SKM-1 (cell line): ENCODE measurements around the gene BARX1.

Source experiments
- DNase-seq: peaks from one replicate; lab custom pipeline; 2025; ENCODE audit not compliant: unreplicated experiment; lab: John Stamatoyannopoulos, UW

BARX1 gene

DNA sequence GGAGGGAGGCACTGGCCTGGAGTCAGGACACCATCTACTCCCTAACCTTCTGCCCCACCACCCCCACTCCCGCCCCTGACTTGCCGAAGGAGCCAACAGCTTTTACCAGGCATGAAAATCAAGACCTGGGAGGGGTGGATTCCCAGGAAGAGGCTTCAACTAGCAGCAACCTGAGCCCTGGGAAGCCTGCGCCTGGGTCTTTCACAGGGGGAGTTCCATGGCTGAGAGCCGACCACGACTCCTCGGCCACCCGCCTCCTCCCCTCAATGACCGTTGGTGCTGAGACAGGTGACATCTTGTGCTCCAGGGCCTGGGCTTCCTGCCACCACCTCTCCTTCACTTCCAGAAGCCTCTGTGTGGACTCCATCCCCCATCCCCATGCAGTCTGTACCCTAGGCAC is 37.1 kb downstream of the BARX1 start:
- no peak for DNase-seq

DNA sequence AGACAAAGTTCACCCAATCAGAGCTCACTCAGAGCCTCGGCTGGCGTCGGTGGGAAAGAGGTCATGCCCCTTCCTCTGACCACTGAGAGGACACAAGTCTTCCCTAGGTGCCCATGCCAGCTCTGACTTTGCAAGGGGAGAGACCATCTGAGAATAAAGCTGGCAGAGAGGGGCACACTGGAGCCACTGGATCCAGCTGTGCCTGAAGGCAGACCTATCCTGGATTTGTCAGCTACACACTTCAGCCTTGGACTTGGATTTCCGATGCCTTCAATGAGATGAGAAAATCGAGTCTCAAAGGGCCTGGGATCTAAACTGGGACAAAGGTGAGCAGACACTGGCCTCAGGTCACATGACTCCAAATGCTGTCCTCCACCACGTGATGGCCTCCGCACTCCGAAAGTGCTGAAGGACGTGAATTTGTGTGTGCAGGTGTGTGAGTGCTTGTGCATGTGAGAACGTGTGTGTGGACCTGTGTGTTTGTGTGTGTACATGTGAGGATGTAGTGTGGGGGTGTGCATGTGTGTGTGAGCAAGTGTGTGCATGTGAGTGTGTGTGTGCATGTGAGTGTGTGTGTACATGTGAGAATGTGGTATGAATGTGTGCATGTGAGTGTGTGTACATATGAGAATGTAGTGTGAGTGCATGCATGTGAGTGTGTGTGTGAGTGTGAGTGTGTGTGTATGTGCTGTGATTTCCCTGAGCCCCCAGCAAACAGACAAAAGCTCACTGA is 37.9 kb downstream of the BARX1 start:
- DNase-seq = no peak

DNA sequence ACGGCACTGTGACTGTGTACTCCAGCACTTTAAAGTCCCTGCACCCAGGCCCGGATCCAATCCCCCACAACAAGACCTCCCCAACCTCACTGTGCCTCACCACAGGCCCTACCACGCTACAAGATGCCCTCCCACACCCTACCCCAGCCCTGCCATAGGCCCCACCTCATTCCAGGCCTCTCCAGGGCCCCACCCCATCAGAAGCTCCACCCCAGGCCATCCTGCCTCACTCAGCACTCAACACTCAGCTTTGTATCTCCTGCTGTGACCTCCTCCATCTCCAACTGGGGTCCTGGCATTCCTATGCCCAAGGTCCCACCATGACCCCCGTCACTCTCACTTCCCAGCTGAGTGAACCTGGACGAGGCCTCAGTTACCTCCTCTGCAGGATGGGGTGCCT is 38.8 kb downstream of the BARX1 start:
- no peak for DNase-seq

DNA sequence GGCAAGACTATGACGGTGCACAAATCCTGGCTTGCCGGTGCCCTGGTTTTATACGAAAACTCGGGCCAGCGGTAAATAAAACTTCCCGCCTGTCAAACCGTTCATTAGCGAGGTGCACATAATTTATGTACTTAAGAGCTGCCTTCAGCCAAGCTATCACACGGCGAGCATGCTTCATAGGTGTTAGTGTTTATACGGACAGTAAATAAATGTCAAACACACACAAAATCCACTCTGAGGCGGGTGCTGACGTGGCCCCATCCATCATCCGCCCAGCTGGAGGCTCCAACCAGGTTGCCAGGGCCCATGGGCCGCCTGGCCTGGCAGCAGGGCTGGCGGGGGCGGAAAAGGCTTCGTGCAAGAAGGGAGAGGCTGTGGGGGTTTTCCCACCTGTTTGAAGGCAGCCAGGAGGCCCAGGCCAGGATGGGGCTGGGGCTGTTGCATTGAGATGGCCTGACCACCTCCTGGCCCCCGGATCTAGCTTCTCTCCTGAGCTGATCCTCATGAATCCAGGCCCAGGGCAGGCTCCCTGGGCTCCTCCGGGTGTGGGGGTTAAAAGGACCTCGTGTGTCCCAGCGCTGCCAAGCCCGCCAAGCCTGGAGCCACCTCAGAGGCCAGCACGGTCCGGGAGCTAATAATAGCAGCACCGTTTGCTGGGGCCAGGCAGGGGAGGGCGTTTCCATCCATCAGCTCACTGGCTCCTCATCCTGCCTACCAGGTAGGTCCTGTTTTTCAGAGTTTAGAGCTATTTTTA is 43.2 kb downstream of the BARX1 start:
- no peak for DNase-seq

DNA sequence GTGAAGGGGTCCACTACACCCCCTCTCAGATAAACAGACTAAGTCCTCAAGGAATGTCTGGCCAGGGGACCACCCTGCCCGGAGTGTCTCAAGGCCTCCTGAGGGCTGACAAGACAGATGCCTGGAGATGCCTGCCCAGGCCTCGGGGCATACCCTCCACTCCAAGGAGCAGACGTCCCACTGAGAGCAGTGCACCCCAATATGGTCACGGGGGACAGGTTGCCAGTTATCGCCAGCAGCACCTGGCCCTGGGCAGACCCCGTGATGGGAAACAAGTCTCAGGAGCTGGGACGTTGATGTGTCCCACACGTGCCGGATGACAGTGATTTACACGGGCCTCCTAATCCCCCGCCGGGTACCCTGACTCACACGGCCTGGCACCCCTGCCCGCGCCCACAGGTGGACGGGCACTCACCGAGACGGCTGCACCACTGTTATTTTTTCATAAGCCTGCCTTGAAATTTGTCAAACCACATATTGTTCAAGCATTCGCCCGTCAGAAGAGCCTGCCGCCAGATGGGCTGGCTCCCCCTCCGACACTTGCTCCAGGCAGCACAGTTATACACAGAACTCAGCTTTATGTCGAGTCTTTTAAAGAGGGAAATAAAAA is 43.9 kb downstream of the BARX1 start:
- no peak for DNase-seq

DNA sequence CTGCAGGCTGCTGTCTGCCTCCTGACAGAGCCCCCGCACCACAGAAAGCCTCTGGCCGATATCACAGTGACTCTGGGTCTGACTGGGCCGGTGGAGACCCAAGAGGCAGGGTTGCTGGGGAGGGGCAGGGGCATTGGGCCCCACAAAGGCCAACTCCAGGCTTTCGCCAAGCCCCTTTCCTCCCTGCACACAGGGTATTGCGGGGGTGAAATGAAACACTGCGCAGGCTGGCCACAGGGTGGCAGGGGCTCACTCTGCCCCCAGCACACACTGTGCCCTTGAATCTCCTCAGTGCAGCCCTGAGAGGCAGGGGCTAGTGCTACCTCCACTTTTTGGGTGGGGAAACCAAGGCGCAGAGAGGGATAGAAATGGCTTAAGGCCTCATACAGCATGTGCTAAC is 44.6 kb downstream of the BARX1 start:
- no peak for DNase-seq

DNA sequence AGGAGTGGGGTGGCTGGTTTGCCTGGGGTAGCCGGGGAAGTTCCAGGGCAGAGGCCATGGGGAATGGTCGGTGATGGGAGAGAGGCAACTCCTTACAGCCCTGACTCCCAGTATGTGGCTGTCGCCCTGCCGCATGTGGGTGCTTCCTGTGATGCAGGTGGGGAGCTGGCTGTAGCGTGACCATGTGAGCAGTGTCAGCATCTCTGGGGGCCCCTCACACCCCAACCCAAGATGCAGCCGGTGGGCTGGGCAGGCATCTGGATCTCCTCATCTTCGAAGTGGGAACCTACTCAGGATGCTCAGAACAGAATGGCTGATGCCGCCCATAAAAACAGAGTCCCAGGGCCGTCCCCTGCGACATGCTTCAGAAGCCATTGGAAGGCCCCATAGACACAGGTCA is 45.0 kb downstream of the BARX1 start:
- no peak for DNase-seq

DNA sequence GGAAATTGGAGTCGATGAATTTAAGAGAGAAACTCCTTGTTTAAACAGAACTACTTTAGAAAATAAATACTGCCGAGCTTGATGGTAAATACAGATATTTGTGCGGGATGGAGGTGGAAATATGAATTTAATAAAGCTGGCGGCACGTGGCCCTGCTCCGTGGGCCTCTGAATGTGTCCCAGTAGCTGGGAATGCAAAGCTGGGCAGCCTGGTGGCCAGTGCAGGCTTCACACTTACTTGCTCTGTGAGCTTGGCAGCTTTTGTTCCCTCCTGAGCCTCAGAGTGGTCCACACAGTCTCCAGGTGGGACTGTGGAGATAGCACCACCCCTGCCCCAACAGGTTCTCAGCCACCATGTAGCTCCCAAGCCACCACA is 45.9 kb downstream of the BARX1 start:
- no peak for DNase-seq

DNA sequence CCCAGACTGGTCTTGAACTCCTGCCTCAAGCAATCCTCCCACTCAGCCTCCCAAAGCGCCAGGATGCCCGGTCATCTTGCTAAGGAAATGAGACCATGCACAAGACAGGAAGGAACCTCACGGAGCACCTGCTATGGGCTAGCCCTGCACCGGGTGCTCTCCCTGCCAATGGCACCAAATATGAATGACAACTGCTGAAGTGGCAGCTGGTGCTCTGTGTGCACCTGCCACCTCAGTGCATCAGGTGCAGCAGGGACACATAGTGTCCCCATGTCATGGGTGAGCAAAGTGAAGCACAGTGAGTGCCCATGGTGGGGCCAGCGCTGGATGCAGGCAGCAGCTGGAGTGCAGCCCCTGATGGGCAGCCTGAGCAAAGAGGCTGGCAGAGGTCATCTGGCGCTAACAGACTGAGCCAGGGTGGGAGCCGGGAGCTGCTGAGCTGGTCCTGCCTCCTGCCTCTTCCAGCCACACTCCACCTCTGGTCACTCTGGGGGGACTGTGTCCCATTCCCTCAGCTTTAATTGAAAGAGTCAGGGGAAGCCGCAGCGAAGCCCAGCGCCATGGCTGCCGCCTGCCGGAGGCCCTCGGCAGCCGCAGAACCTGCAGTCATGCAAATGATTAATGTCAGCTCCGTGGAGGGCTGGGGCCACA is 46.4 kb downstream of the BARX1 start:
- DNase-seq = no peak

DNA sequence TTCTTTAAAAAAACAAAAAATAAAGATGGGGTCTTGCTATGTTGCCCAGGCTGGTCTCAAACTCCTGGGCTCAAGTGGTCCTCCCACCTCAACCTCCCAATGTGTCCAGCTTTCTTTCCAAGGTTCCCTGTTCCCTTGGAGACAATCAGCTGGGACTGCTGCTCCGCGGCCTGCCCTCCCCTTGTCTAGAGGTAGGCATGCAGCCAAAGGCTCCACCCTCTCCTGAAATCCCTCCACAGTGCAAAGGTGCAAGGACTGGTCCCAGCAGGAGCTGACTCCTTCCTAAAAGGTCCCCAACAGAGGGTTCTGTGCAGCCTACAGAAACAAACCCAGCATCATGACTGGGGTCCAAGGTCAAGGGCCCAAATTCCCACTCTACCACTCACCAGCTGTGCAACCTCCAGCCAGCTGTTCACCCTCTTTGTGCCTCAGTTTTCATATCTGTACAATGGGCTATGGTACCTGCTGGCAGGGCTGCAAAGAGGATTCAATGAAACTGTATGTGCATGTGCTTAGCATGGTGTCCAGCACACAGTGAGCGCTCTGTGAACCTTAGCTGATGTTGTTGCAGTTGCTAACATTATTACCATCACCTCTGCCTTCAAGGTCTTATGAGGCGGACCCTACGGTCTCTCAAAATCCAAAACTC is 47.5 kb downstream of the BARX1 start:
- no peak for DNase-seq

DNA sequence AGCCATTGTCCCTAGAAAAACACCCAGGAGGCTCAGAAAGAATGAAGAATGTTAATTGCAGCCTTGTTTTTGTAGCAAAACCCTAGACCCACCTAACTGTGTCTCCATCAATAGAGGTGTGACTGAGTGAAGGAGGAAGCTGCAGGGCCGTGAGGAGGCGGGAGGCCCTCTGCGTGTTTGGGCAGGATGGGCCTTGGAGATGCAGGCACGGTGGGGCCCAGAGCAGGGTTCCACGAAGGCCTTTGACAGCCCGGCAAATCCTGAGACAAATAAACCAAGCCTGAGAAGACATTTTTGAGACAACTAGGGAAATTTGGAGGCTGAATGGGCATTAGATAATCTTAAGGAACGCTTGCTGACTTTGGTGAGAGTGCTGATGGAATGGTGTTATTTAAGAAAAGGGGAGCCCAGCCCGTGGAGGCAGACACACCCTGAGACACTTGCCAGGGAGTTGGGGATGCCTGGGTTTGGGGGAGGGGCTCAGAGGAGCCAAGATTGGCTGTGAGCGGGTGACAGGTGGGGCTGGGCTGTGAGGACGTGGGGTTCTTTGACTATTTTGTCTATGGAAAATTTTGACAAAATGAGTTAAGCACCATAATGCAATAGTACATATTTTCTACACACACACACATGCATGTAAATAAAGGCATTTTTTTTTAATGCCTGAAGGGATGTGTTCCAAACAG is 48.8 kb downstream of the BARX1 start:
- no peak for DNase-seq

DNA sequence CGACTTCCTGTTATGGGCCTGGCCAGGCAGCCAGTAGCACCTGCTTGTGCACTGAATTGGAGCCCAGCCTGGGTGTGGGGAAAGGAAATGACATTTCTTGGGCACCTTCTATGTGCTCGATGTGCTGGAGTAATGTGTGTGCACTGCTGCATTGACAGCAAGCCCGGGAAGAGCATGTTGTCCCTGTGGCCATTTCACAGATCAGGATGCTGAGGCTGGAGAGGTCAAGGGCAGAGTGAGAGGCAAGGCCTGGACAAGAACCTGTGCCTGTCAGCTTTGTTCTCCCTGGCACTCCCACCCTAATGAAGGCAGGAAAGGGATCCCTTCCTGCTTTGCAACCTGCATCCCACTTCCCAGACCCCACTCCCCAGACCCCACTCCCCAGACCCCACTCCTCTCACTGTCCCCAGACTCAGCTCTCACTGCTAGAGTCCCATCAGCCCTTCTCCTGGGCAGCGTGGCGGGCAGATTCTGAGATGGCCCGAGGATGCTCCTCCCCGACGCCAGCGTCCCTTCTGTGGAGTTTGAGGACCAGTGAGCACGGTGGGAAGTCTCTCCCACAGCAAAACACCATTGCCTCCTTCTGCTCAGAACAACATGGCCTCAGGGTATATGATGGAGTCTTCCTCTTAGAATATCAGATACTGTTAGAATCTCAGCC is 49.6 kb downstream of the BARX1 start:
- no peak for DNase-seq

DNA sequence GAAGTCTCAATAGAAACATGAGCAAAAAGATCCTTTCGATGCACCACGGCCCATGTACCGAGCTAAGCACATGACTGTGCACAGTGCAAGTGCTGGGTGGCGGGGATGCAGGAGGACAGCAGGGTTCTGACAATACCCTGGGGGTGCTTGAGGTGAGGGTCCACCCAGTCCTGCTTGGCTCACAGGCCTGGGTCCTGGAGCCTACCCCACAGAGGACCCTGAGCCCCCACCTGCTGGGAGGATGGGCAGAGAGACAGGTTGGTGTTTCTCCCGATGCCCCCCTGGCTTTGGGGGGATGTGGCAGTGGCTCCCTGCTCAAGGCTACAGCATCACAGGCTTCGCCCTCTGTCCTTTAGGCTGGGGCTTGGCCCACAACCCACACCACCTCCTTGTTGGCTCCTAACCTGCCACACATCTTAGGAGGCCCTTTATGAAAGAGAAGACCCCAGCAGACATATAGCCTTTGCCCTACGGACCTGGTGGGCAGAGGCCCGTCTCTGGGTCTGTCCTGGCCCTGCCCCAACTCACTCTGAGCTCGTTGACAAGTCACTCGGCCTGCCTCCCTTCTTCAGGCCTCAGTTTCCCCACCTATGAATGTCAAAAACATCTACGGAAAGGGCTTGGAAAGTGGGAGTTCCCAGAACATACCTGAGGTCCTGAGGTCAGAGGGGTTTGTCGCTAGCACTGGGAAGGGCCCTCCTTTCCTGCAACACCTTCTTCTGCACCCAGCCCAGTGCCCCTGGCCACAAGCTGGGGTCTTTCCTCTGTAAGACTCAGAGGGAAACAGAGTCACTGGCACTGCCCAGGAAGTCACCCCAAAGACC is 50.3 kb downstream of the BARX1 start:
- no peak for DNase-seq

DNA sequence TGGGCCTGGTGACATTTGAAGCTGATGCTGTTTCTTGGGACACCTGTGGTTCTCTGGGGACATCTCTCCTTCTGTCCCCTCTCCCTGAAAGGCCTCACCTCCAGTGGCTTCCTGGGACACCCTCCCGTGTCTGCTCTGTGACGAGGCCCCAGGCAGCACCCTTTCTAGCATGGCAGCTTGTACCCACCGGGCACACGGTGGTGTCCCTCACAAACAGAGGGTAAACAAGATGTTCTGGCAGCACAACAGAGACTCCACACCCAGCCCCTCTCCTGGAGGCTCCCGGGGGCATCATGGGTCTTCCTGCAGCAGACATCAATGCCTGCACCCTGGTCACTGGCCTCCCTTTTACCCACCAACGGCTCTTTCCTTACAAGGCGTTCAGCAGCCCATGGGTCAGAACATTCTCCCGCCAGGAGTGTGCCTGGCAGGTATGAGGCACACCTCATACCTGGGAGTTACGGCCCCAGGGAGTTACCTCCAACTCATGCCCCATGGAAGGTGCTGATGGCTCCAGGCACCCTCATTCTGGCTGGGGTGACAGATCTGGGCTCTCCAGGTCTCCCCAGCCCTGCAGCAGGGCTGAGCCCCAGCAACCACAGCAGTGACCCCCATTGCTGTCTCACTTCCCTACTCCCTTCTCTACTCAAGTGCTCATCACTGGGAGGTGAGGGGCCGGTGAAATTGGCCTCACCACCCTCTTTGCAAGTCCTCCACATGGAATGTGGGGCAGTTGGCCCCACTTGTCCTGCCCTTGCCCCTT is 51.1 kb downstream of the BARX1 start:
- DNase-seq = no peak

DNA sequence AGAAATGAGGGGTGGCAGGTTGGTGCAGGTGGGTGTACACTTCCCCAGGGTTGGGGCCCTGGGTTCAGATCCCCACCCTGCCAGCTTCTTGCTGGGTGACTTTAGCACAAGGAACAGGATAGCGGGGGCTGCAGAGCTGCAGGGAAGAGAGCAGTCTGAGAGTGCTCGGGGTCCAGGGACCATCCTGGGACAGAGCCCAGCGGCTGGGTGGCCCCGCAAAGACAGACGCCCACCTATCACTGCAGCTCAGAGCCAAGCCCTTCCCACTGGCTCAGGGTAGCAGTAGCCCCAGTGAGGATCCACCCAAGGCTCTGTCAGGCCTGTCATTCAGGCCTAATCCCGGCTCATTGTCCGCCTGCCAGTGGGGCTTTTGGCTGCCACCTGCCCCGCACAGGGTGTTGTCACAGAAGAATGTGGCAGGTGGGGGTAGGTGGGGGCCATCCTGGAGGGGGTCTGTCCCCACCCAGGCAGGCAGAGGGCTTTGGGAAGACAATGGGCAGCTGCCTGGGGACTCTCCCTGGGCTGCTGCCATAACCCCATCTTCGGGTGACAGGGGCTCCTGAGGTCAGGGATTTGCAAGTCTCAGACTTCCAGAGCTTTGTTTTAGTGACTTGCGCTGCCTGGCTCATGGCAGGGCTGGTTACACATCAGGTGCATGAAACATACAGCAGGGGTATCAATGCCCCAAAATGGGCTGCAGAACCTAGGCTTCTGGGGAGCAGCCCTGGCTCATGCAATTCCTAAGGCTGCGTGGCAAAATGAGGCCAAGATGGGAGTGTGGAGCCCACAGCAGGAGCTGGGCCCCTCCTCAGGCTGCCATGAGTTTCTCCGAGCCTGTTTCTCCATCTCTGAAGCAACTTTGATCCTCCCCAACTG is 52.1 kb downstream of the BARX1 start:
- DNase-seq = no peak

DNA sequence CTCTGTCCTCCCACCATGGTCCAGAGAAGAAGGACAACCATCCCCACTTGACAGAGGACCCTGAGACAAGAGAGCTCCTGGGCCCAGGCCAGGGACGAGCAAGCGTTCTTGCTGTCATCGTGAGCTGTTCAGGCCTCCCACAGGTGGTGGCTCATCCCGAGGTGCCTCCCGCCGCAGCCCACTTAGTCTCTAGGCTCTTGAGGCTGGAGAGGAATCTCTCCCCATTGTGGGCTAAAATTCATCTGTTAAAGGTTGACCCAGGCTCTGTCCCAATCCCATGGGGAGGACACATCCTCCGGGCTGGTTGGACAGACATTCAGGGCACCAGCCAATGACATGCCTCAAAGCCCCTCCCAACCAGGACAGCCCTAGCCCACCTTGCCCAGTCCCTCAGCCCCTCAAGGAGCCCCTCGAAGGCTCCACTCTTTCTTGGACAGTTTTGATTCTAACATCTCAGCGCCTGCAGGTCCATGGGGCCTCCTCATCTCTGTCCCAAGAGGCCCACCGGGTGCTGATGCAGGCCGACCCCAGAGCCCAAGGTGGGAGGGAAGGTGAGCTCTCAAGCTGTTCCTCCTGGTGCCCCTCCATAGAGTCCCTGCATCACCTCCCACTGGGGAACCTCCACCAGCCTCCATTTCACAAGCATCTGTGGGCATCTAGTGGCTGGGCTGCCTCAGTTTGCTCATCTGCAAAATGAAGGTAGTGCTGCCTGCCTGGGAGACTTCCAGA is 52.9 kb downstream of the BARX1 start:
- DNase-seq = no peak
